ENCODE data around the gene SMYD5. TPM values are rescaled to one million over a fixed set of nuclear protein-coding genes. Genes with fewer than 3 reads are reported as not detected.

The SMYD5 gene
- total and polyA plus RNA-seq, 9 of the 15 experiments (the other 6 are each of a cell fraction or from before 2014, with no cell fraction given): 11.4 to 56.8 (median 32.0) TPM

GRCh38 chr2:73232403-73233153 is 18.5 kb downstream of the SMYD5 start (continued):
- TF ChIP-seq, protein P1, sequence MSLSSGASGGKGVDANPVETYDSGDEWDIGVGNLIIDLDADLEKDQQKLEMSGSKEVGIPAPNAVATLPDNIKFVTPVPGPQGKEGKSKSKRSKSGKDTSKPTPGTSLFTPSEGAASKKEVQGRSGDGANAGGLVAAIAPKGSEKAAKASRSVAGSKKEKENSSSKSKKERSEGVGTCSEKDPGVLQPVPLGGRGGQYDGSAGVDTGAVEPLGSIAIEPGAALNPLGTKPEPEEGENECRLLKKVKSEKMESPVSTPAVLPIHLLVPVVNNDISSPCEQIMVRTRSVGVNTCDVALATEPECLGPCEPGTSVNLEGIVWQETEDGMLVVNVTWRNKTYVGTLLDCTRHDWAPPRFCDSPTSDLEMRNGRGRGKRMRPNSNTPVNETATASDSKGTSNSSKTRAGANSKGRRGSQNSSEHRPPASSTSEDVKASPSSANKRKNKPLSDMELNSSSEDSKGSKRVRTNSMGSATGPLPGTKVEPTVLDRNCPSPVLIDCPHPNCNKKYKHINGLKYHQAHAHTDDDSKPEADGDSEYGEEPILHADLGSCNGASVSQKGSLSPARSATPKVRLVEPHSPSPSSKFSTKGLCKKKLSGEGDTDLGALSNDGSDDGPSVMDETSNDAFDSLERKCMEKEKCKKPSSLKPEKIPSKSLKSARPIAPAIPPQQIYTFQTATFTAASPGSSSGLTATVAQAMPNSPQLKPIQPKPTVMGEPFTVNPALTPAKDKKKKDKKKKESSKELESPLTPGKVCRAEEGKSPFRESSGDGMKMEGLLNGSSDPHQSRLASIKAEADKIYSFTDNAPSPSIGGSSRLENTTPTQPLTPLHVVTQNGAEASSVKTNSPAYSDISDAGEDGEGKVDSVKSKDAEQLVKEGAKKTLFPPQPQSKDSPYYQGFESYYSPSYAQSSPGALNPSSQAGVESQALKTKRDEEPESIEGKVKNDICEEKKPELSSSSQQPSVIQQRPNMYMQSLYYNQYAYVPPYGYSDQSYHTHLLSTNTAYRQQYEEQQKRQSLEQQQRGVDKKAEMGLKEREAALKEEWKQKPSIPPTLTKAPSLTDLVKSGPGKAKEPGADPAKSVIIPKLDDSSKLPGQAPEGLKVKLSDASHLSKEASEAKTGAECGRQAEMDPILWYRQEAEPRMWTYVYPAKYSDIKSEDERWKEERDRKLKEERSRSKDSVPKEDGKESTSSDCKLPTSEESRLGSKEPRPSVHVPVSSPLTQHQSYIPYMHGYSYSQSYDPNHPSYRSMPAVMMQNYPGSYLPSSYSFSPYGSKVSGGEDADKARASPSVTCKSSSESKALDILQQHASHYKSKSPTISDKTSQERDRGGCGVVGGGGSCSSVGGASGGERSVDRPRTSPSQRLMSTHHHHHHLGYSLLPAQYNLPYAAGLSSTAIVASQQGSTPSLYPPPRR (CRISPR knock-in tag; IDR thresholded peaks at IDR 0.05; ENCODE audit: borderline replicate concordance): no peak
- TF ChIP-seq TBP (optimal IDR thresholded peaks at IDR 0.05; ENCODE audit: low read depth, low read length) (no peak), MAZ (CRISPR knock-in tag; conservative IDR thresholded peaks at IDR 0.05 in 1 of 2, IDR thresholded peaks at IDR 0.05 in 1 of 2) (peak in 1 of 2 experiments; percentile 15; a peak in 1 of 4 replicates), ETV6 (IDR thresholded peaks at IDR 0.05; ENCODE audit: borderline replicate concordance in 1 of 2, low read depth in 2 of 2, low read length in 1 of 2) (no peak), ETV6 (CRISPR knock-in tag; IDR thresholded peaks at IDR 0.05; ENCODE audit: borderline replicate concordance) (no peak), ADNP (tag; IDR thresholded peaks at IDR 0.05) (no peak), UBTF (IDR thresholded peaks at IDR 0.05; ENCODE audit: borderline replicate concordance in 1 of 2, low read depth in 2 of 2, low read length in 2 of 2) (no peak), MEIS2 (IDR thresholded peaks at IDR 0.05; ENCODE audit: partially characterized antibody) (no peak), KLF10 (CRISPR knock-in tag; IDR thresholded peaks at IDR 0.05) (no peak), FOXK2 (conservative IDR thresholded peaks at IDR 0.05 in 1 of 2, IDR thresholded peaks at IDR 0.05 in 1 of 2; ENCODE audit: low read depth in 2 of 2) (peak; percentile 39 to 74; a peak in 1 of 4 replicates), ZNF324 (CRISPR knock-in tag; IDR thresholded peaks at IDR 0.05) (no peak), ZNF398 (CRISPR knock-in tag; IDR thresholded peaks at IDR 0.05) (no peak), ZKSCAN3 (CRISPR knock-in tag; IDR thresholded peaks at IDR 0.05) (no peak), PHF8 (IDR thresholded peaks at IDR 0.05; ENCODE audit: borderline replicate concordance, low read length) (peak; percentile 48; the same call in 1 of the 2 replicates)
- TF ChIP-seq, protein P2, sequence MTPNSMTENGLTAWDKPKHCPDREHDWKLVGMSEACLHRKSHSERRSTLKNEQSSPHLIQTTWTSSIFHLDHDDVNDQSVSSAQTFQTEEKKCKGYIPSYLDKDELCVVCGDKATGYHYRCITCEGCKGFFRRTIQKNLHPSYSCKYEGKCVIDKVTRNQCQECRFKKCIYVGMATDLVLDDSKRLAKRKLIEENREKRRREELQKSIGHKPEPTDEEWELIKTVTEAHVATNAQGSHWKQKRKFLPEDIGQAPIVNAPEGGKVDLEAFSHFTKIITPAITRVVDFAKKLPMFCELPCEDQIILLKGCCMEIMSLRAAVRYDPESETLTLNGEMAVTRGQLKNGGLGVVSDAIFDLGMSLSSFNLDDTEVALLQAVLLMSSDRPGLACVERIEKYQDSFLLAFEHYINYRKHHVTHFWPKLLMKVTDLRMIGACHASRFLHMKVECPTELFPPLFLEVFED (CRISPR knock-in tag; conservative IDR thresholded peaks at IDR 0.05): no peak

All from K562 (cell line).